Measurements from ENCODE around the gene CLTRN. TPM values are rescaled to one million over a fixed set of nuclear protein-coding genes. Genes with fewer than 3 reads are reported as not detected.

CLTRN gene, protein sequence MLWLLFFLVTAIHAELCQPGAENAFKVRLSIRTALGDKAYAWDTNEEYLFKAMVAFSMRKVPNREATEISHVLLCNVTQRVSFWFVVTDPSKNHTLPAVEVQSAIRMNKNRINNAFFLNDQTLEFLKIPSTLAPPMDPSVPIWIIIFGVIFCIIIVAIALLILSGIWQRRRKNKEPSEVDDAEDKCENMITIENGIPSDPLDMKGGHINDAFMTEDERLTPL
- polyA plus RNA-seq = 0.82 TPM in 1 of 2 replicates, not detected in the other

DNA sequence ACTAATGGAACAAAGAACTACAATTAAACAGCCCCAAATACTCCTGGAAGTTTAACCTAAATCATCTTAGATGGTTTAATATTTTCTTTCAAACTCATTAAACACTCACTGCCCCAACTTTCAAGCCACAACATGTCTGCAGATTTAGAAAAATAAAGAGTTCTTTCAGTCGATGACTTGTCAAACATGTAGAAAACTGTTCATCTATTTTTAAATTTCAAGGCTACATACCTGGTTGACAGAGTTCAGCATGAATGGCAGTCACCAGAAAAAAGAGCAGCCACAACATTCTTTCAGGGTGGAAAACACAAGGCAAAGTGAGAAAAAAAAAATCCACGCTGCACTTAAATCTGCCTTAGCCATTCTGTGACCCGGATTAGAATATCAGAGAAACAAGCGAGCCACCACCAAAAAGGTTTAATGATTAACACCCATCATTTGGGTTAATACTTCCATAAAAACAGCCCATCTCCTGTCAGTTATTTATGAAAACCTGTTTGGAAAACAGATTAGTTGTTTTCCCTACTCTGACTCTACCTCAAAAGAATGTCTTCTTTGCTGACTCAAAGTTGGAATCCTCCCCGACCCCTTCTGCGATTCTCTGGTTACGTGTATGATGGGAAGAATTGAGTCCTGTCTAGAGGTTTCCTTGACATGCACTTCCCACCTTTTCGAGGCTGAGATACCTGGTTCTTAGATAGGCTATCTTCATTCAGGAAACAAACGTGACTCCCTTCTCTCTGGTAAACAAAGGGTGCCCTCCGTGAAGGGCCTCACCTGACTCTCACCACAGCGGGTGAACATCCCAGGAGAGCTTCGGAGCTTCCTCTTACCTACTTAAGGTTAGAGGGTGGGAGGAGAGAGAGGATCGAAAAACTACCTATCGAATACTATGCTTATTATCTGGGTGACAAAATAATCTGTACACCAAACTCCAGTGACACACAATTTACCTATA, at the start of gene CLTRN:
CLTRN (minus strand) TSS at position 319 of the 958 bp plus-strand sequence; CDS start at position 289, 30 bp downstream.

DNA sequence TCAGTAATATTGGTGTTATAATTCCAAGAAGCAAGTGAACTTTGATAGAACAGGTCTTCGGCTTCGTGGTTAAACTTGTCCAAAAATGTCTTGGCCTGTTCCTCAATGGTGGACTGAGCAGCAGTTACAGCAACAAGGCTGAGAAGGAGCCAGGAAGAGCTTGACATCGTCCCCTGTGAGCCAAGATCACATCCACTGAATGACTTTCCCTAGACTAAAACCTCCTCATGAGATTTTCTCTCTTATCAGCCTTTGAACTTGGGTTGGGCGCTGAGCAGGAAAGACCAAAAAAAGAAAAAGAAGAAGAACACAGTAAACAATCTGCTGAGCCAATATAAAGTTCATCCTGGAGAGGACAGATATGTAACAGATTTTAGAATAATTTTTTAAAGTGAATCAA, 63.9 kb downstream of the CLTRN start, which contains the start of gene ACE2:
ACE2 (minus strand) TSS at position 216 of the 400 bp plus-strand sequence; CDS start at position 167, 49 bp downstream.

Other genes starting within 250 kb of the CLTRN start
- gene PIR, start 171.5 kb downstream of the CLTRN start, polyA plus RNA-seq = 15.7 and 17.2 TPM in 2 replicates
- gene BMX, start 164.0 kb downstream of the CLTRN start, polyA plus RNA-seq = not detected in 2 replicates
- gene ACE2, start 63.8 kb downstream of the CLTRN start, polyA plus RNA-seq = 0.98 TPM in 1 of 2 replicates, not detected in the other
- gene CA5B, start 73.5 kb upstream of the CLTRN start, polyA plus RNA-seq = 0.14 and 6.5 TPM in 2 replicates
- gene ZRSR2, start 125.7 kb upstream of the CLTRN start, polyA plus RNA-seq = 4.4 and 18.4 TPM in 2 replicates
- gene AP1S2, start 190.0 kb upstream of the CLTRN start, polyA plus RNA-seq = 54.0 and 57.7 TPM in 2 replicates

Data from Purkinje cell (primary cell).